ENCODE results near the gene NAPB. TPM values are rescaled to one million over a fixed set of nuclear protein-coding genes. Genes with fewer than 3 reads are reported as not detected.

NAPB gene
- total and polyA plus RNA-seq, 7 experiments from 2014 or later: 5.5 to 20.4 (median 12.5) TPM

GRCh38 chr20:23441850-23442313, 20.6 kb upstream of the NAPB start:
- H3K9me3 ChIP-seq (ENCODE audit: control insufficient read depth in 2 of 3, low read length in 3 of 3): no peaks in the 10 kb centered on the region
- Mint-ChIP-seq H3K4me3 (no peak overlapping the region), H3K36me3 (no peaks in the 10 kb centered on the region), H3K27ac (no peak overlapping the region), H3K27me3 (peaks cover 0 to 2% (median 0%) of the 10 kb centered on the region in 5 donors), H3K4me1 (peaks cover 0 to 4% (median 0%) of the 10 kb centered on the region in 7 donors), H3K9me3 (no peaks in the 10 kb centered on the region)
- no peak overlapping the region for H3K4me3 ChIP-seq (ENCODE audit: low read length)
- H3K27ac ChIP-seq (ENCODE audit: low read depth, low read length): no peak overlapping the region
- no peaks in the 10 kb centered on the region for H3K4me1 ChIP-seq (ENCODE audit: control insufficient read depth in 2 of 2, insufficient read depth in 2 of 2, low read length in 2 of 2)
- no peaks in the 10 kb centered on the region for H3K36me3 ChIP-seq (ENCODE audit: control insufficient read depth in 2 of 3, insufficient read depth in 3 of 3, low read length in 3 of 3)
- intact Hi-C loops (cut with micrococcal nuclease): loop anchor here (1.0 to 10.0 kb wide), 4 partner anchors 21 to 1107 kb away; partner anchors contain the start of gene NAPB (in 1 of the 2)
- ChIA-PET CTCF (interaction anchor here (0.6 kb wide), 1 partner anchor 8 kb away, joined by 3 read pairs; no protein-coding TSS in a partner anchor), POLR2A (interaction anchor here (0.6 kb wide), 1 partner anchor 90 kb away, joined by 3 read pairs; no protein-coding TSS in a partner anchor)
- H3K27me3 ChIP-seq (ENCODE audit: control insufficient read depth in 2 of 2, insufficient read depth in 2 of 2, low read length in 2 of 2): no peaks in the 10 kb centered on the region
- ATAC-seq (peak; percentile 81), DNase-seq (peak in 8 of 9 donors; percentile 15 to 49 (median 29))

GRCh38 chr20:23440004-23440403, 18.7 kb upstream of the NAPB start:
- no peak overlapping the region for H3K27ac Mint-ChIP-seq
- intact Hi-C loops (cut with micrococcal nuclease): loop anchor here in 1 of 2 donors (5.0 to 10.0 kb wide), 2 partner anchors 662 to 1105 kb away; no protein-coding TSS in a partner anchor
- H3K36me3 Mint-ChIP-seq: no peaks in the 10 kb centered on the region
- H3K27ac ChIP-seq (ENCODE audit: low read depth, low read length): no peak overlapping the region
- DNase-seq (no peak), ATAC-seq (no peak)
- no peak overlapping the region for H3K4me3 ChIP-seq (ENCODE audit: low read length)
- POLR2A ChIA-PET: no interaction called here
- no peak overlapping the region for H3K4me3 Mint-ChIP-seq
- H3K27me3 Mint-ChIP-seq: peaks cover 0 to 5% (median 0%) of the 10 kb centered on the region in 5 donors
- no peaks in the 10 kb centered on the region for H3K9me3 ChIP-seq (ENCODE audit: control insufficient read depth in 2 of 3, low read length in 3 of 3)
- H3K4me1 Mint-ChIP-seq: peaks cover 0 to 4% (median 0%) of the 10 kb centered on the region in 7 donors
- CTCF ChIA-PET: no interaction called here
- H3K27me3 ChIP-seq (ENCODE audit: control insufficient read depth in 2 of 2, insufficient read depth in 2 of 2, low read length in 2 of 2): no peaks in the 10 kb centered on the region
- no peaks in the 10 kb centered on the region for H3K9me3 Mint-ChIP-seq
- no peaks in the 10 kb centered on the region for H3K36me3 ChIP-seq (ENCODE audit: control insufficient read depth in 2 of 3, insufficient read depth in 3 of 3, low read length in 3 of 3)
- H3K4me1 ChIP-seq (ENCODE audit: control insufficient read depth in 2 of 2, insufficient read depth in 2 of 2, low read length in 2 of 2): no peaks in the 10 kb centered on the region

GRCh38 chr20:23438661-23439060, 17.4 kb upstream of the NAPB start:
- H3K4me1 Mint-ChIP-seq: peaks cover 0 to 4% (median 0%) of the 10 kb centered on the region in 7 donors
- peaks cover 0 to 7% (median 0%) of the 10 kb centered on the region in 5 donors for H3K27me3 Mint-ChIP-seq
- POLR2A ChIA-PET: no interaction called here
- no peak overlapping the region for H3K4me3 Mint-ChIP-seq
- CTCF ChIA-PET: no interaction called here
- no peaks in the 10 kb centered on the region for H3K4me1 ChIP-seq (ENCODE audit: control insufficient read depth in 2 of 2, insufficient read depth in 2 of 2, low read length in 2 of 2)
- H3K9me3 ChIP-seq (ENCODE audit: control insufficient read depth in 2 of 3, low read length in 3 of 3): no peaks in the 10 kb centered on the region
- H3K27ac ChIP-seq (ENCODE audit: low read depth, low read length): no peak overlapping the region
- no peaks in the 10 kb centered on the region for H3K36me3 Mint-ChIP-seq
- no peaks in the 10 kb centered on the region for H3K9me3 Mint-ChIP-seq
- ATAC-seq (no peak), DNase-seq (no peak)
- H3K36me3 ChIP-seq (ENCODE audit: control insufficient read depth in 2 of 3, insufficient read depth in 3 of 3, low read length in 3 of 3): no peaks in the 10 kb centered on the region
- no peak overlapping the region for H3K4me3 ChIP-seq (ENCODE audit: low read length)
- H3K27me3 ChIP-seq (ENCODE audit: control insufficient read depth in 2 of 2, insufficient read depth in 2 of 2, low read length in 2 of 2): no peaks in the 10 kb centered on the region
- H3K27ac Mint-ChIP-seq: no peak overlapping the region
- intact Hi-C loops (cut with micrococcal nuclease): loop anchor here in 1 of 2 donors (10.0 kb wide), 1 partner anchor 744 kb away; no protein-coding TSS in a partner anchor

- intact Hi-C loops (cut with micrococcal nuclease): loop anchor here in 1 of 2 donors (10.0 kb wide), 1 partner anchor 743 kb away; no protein-coding TSS in a partner anchor
Observed at GRCh38 chr20:23437126-23437899, 16.0 kb upstream of the NAPB start.

GRCh38 chr20:23436681-23437080, 15.4 kb upstream of the NAPB start:
- Histone ChIP-seq H3K4me3 (ENCODE audit: low read length) (no peak overlapping the region), H3K4me1 (ENCODE audit: control insufficient read depth in 2 of 2, insufficient read depth in 2 of 2, low read length in 2 of 2) (no peaks in the 10 kb centered on the region), H3K36me3 (ENCODE audit: control insufficient read depth in 2 of 3, insufficient read depth in 3 of 3, low read length in 3 of 3) (no peaks in the 10 kb centered on the region), H3K27me3 (ENCODE audit: control insufficient read depth in 2 of 2, insufficient read depth in 2 of 2, low read length in 2 of 2) (no peaks in the 10 kb centered on the region), H3K9me3 (ENCODE audit: control insufficient read depth in 2 of 3, low read length in 3 of 3) (no peaks in the 10 kb centered on the region), H3K27ac (ENCODE audit: low read depth, low read length) (no peak overlapping the region)
- no peak overlapping the region for H3K27ac Mint-ChIP-seq
- DNase-seq: no peak
- H3K27me3 Mint-ChIP-seq: peaks cover 0 to 15% (median 0%) of the 10 kb centered on the region in 5 donors
- CTCF ChIA-PET: interaction anchor here (0.9 kb wide), 1 partner anchor 10 kb away, joined by 3 read pairs; no protein-coding TSS in a partner anchor
- H3K36me3 Mint-ChIP-seq: no peaks in the 10 kb centered on the region
- peaks cover 0 to 1% (median 0%) of the 10 kb centered on the region in 11 donors for H3K9me3 Mint-ChIP-seq
- intact Hi-C loops (cut with micrococcal nuclease): loop anchor here in 1 of 2 donors (10.0 kb wide), 1 partner anchor 742 kb away; no protein-coding TSS in a partner anchor
- peaks cover 0 to under 1% (median 0%) of the 10 kb centered on the region in 7 donors for H3K4me1 Mint-ChIP-seq
- POLR2A ChIA-PET: no interaction called here
- no peak overlapping the region for H3K4me3 Mint-ChIP-seq
- ATAC-seq: no peak

More at GRCh38 chr20:23437126-23437899, 16.0 kb upstream of the NAPB start:
- CTCF ChIA-PET: interaction anchor here (0.9 kb wide), 1 partner anchor 10 kb away, joined by 3 read pairs; no protein-coding TSS in a partner anchor
- Histone ChIP-seq H3K27ac (ENCODE audit: low read depth, low read length) (no peak overlapping the region), H3K4me1 (ENCODE audit: control insufficient read depth in 2 of 2, insufficient read depth in 2 of 2, low read length in 2 of 2) (no peaks in the 10 kb centered on the region), H3K4me3 (ENCODE audit: low read length) (no peak overlapping the region), H3K36me3 (ENCODE audit: control insufficient read depth in 2 of 3, insufficient read depth in 3 of 3, low read length in 3 of 3) (no peaks in the 10 kb centered on the region), H3K27me3 (ENCODE audit: control insufficient read depth in 2 of 2, insufficient read depth in 2 of 2, low read length in 2 of 2) (no peaks in the 10 kb centered on the region), H3K9me3 (ENCODE audit: control insufficient read depth in 2 of 3, low read length in 3 of 3) (no peaks in the 10 kb centered on the region)
- POLR2A ChIA-PET: no interaction called here
- Mint-ChIP-seq H3K27ac (no peak overlapping the region), H3K4me1 (peaks cover 0 to 4% (median 0%) of the 10 kb centered on the region in 7 donors), H3K4me3 (no peak overlapping the region), H3K36me3 (no peaks in the 10 kb centered on the region), H3K9me3 (peaks cover 0 to 1% (median 0%) of the 10 kb centered on the region in 11 donors), H3K27me3 (peaks cover 0 to 16% (median 0%) of the 10 kb centered on the region in 5 donors)
- DNase-seq (no peak), ATAC-seq (no peak)

- ATAC-seq (no peak), DNase-seq (no peak)
- Histone ChIP-seq H3K4me3 (ENCODE audit: low read length) (no peak overlapping the region), H3K9me3 (ENCODE audit: control insufficient read depth in 2 of 3, low read length in 3 of 3) (no peaks in the 10 kb centered on the region), H3K36me3 (ENCODE audit: control insufficient read depth in 2 of 3, insufficient read depth in 3 of 3, low read length in 3 of 3) (no peaks in the 10 kb centered on the region), H3K4me1 (ENCODE audit: control insufficient read depth in 2 of 2, insufficient read depth in 2 of 2, low read length in 2 of 2) (no peaks in the 10 kb centered on the region), H3K27me3 (ENCODE audit: control insufficient read depth in 2 of 2, insufficient read depth in 2 of 2, low read length in 2 of 2) (no peaks in the 10 kb centered on the region), H3K27ac (ENCODE audit: low read depth, low read length) (no peak overlapping the region)
- Mint-ChIP-seq H3K36me3 (no peaks in the 10 kb centered on the region), H3K4me3 (no peak overlapping the region), H3K27me3 (peaks cover 0 to 14% (median 0%) of the 10 kb centered on the region in 5 donors), H3K9me3 (peaks cover 0 to 1% (median 0%) of the 10 kb centered on the region in 11 donors), H3K27ac (no peak overlapping the region), H3K4me1 (no peaks in the 10 kb centered on the region)
- ChIA-PET POLR2A (no interaction called here), CTCF (interaction anchor here (0.9 kb wide), 1 partner anchor 11 kb away, joined by 3 read pairs; no protein-coding TSS in a partner anchor)
- intact Hi-C loops (cut with micrococcal nuclease): loop anchor here in 1 of 2 donors (10.0 kb wide), 1 partner anchor 741 kb away; no protein-coding TSS in a partner anchor
Observed at GRCh38 chr20:23435626-23436539, 14.6 kb upstream of the NAPB start.
